Adrenal gland (tissue), 5 donors: Measurements from ENCODE around the gene STARD10.
A peak's percentile ranks its signal among the peaks of the same experiment; 100 is the strongest.

Experiments
- POLR2A ChIP-seq, 2 donors: fragments of 450-650 bp; IDR thresholded peaks; one replicate each; pipeline ENCODE4 v1.6.1; 2017; ENCODE audit warnings: antibody characterized with exemption in 2 of 2, mild to moderate bottlenecking in 2 of 2, moderate library complexity in 1 of 2
- TF ChIP-seq, protein P1 (sequence below), 6 experiments: fragments of 450-650 bp in 4 of 6; fragments of 200-600 bp in 2 of 6; sonication (generic) in 1 of 6; IDR thresholded peaks; 1 replicate in 5 of 6; 2 replicates in 1 of 6; pipeline versions ENCODE4 v1.5.1 to v1.8.0; 2016 to 2021; ENCODE audit warnings: antibody characterized with exemption in 6 of 6, mild to moderate bottlenecking in 2 of 6, moderate library complexity in 1 of 6
- donor health status: DM: no; HTN: no; CAD: no.

DNA sequence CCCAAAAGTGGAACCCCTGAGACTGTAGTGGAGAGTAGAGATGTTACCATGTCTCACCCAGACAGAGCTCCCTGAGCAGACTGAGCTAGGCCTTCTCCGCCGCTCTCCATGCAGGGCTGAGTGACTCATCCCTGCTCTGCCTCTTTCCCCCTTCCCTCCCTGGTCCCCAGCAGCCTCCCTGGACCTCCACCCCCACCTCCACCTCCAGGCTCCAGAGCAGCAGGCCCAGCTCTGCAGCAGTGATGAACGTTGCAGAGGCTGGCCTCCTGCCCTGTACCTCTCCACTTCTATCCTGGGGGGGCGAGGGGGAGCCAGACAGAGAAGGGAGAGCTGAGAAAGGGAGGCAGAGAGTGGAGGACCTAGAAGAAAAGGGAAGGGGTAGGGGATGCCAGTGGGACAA is 22.3 kb downstream of the STARD10 start:
- peak in 1 of 2 donors; percentile 37 for TF ChIP-seq POLR2A (IDR thresholded peaks at IDR 0.05)
- TF ChIP-seq, protein P1, sequence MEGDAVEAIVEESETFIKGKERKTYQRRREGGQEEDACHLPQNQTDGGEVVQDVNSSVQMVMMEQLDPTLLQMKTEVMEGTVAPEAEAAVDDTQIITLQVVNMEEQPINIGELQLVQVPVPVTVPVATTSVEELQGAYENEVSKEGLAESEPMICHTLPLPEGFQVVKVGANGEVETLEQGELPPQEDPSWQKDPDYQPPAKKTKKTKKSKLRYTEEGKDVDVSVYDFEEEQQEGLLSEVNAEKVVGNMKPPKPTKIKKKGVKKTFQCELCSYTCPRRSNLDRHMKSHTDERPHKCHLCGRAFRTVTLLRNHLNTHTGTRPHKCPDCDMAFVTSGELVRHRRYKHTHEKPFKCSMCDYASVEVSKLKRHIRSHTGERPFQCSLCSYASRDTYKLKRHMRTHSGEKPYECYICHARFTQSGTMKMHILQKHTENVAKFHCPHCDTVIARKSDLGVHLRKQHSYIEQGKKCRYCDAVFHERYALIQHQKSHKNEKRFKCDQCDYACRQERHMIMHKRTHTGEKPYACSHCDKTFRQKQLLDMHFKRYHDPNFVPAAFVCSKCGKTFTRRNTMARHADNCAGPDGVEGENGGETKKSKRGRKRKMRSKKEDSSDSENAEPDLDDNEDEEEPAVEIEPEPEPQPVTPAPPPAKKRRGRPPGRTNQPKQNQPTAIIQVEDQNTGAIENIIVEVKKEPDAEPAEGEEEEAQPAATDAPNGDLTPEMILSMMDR (IDR thresholded peaks at IDR 0.05) = no peak
